ENCODE results near the gene SMPX.

DNA sequence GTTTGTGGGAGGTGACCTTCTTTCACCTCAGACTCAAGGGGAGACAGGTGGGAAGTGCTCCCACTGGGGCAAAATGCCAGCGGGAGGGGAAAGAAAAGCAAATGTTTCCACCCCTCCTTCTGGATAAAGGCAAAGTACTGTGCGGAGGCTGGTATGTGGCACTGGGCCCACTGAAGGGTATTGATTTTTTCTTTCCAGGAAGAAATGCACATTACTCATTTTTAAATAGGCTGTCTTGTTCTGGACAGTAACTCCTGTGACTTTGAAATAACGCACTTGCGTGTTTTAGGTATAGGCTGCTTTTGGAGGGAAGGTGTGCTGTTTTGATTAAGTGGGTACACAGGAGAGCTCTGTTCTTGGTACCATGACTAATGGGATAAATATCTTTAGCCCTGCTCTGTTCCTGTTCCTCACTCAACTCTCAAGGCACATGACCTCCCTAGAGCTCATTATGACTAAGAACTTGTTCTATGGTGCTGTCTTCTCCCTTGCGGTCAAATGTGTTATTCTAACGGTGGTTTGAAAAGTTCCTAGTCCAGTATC is 40.8 kb upstream of the SMPX start:
- no peak for TF ChIP-seq CTCF (IDR thresholded peaks at IDR 0.05; ENCODE audit: insufficient read depth, low read length, poor library complexity, severe bottlenecking)
- no peak for TF ChIP-seq EZH2phosphoT487 (conservative IDR thresholded peaks at IDR 0.05; ENCODE audit: low read length)
